ENCODE results near the gene CPNE2.
A peak's percentile ranks its signal among the peaks of the same experiment; 100 is the strongest.
"Not testable (repeated sequence)": the region's sequence is repeated elsewhere in the genome, so short reads cannot be mapped to it uniquely, and the experiment has no call there.

CPNE2 gene

GRCh38 chr16:57091975-57092785 is at the start of gene CPNE2:
Gene CPNE2, plus strand, starts transcription at chr16:57092583. Its CDS starts 18,160 bp downstream, at chr16:57110743.
- peak in 45 of 51 donors; percentile 23 to 86 (median 63) for DNase-seq

- no peak for DNase-seq
These were observed 49.1 kb upstream of the CPNE2 start for GRCh38 chr16:57043248-57043647.

GRCh38 chr16:57044931-57045693 is 47.3 kb upstream of the CPNE2 start:
- no peak for DNase-seq

- DNase-seq, result peak in 45 of 51 donors; percentile 7 to 80 (median 44)
These were observed 46.5 kb upstream of the CPNE2 start for GRCh38 chr16:57045694-57046381.

GRCh38 chr16:57048095-57048494 is 44.3 kb upstream of the CPNE2 start:
- DNase-seq, result no peak

- DNase-seq, result no peak
These were observed 42.7 kb upstream of the CPNE2 start for GRCh38 chr16:57049678-57050077.

- DNase-seq, result no peak
These were observed 40.6 kb upstream of the CPNE2 start for GRCh38 chr16:57051696-57052228.

GRCh38 chr16:57053206-57053605 is 39.2 kb upstream of the CPNE2 start:
- no peak for DNase-seq

GRCh38 chr16:57054338-57054737 is 38.0 kb upstream of the CPNE2 start:
- DNase-seq, result no peak

GRCh38 chr16:57054771-57055170 is 37.6 kb upstream of the CPNE2 start:
- no peak for DNase-seq

GRCh38 chr16:57055671-57056070 is 36.7 kb upstream of the CPNE2 start:
- DNase-seq, result no peak

- DNase-seq, result no peak
These were observed 34.0 kb upstream of the CPNE2 start for GRCh38 chr16:57058291-57058861.

- DNase-seq, result no peak
These were observed 31.9 kb upstream of the CPNE2 start for GRCh38 chr16:57060323-57061083.

GRCh38 chr16:57061084-57061905 is 31.1 kb upstream of the CPNE2 start:
- peak in 6 of 51 donors; percentile 11 to 49 (median 16) for DNase-seq

GRCh38 chr16:57062329-57062728 is 30.1 kb upstream of the CPNE2 start:
- peak in 1 of 51 donors; percentile 5 for DNase-seq

- not testable (repeated sequence) for DNase-seq
These were observed 29.2 kb upstream of the CPNE2 start for GRCh38 chr16:57063189-57063588.

- no peak for DNase-seq
These were observed 27.4 kb upstream of the CPNE2 start for GRCh38 chr16:57064995-57065394.

GRCh38 chr16:57066625-57067024 is 25.8 kb upstream of the CPNE2 start:
- DNase-seq, result no peak

- no peak for DNase-seq
These were observed 25.0 kb upstream of the CPNE2 start for GRCh38 chr16:57067347-57067746.

- DNase-seq, result no peak
These were observed 23.3 kb upstream of the CPNE2 start for GRCh38 chr16:57069053-57069452.
